Measurements from ENCODE around the gene SHC2. TPM values are rescaled to one million over a fixed set of nuclear protein-coding genes. Genes with fewer than 3 reads are reported as not detected.
A peak's percentile ranks its signal among the peaks of the same experiment; 100 is the strongest.
"Not testable (repeated sequence)": the region's sequence is repeated elsewhere in the genome, so short reads cannot be mapped to it uniquely, and the experiment has no call there.

Gene SHC2
- total RNA-seq, 2 experiments from 2014 or later, result 0.21 TPM; not detected in 1

DNA sequence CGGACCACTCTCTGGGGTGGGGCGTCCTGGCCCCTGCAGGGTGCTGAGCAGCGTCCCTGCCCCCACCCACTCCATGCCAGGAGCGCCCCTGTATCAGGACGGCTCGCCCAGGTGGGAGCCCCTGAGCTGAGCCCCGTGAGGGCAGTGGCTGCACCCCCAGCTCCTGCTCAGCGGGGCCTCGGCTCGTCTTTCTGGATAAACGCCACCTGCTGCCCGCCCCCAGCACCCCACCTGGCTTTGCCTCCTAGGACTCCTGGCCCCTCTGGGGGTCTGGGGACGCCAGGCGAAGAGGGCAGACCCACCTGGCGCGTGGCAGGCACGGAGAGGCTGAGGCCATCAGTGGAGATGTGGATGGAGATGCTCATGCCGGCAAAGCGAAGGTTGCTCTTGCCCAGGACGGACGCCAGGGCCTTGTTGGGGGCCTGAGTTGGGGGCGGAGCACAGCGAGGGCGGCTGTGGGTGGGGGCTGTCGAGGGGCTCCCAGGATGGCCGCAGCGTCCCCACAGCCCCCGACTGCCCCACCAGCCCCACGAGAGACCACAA, 22.3 kb downstream of the SHC2 start:
- peaks cover 24% of the 10 kb centered on the region for H3K27me3 Mint-ChIP-seq
- no peaks in the 10 kb centered on the region for H3K36me3 Mint-ChIP-seq (ENCODE audit: low read depth)
- peaks cover 3% of the 10 kb centered on the region for H3K9me3 Mint-ChIP-seq (ENCODE audit: low read depth)
- no peaks in the 10 kb centered on the region for H3K4me1 Mint-ChIP-seq
- POLR2A ChIA-PET, result no interaction called here
- no peak overlapping the region for H3K4me3 Mint-ChIP-seq
- CTCF ChIA-PET, result no interaction called here
- intact Hi-C loops (cut with DNase I, micrococcal nuclease), result no loop called here
- no peak for DNase-seq
- no peak overlapping the region for H3K27ac Mint-ChIP-seq
- ATAC-seq, result no peak

GRCh38 chr19:437041-437440, 23.8 kb downstream of the SHC2 start:
- ChIA-PET POLR2A (no interaction called here), CTCF (no interaction called here)
- H3K27ac Mint-ChIP-seq, result no peak overlapping the region
- intact Hi-C loops (cut with DNase I, micrococcal nuclease), result no loop called here
- H3K4me3 Mint-ChIP-seq, result no peak overlapping the region
- peaks cover 24% of the 10 kb centered on the region for H3K27me3 Mint-ChIP-seq
- DNase-seq (no peak), ATAC-seq (no peak)
- H3K9me3 Mint-ChIP-seq (ENCODE audit: low read depth), result peaks cover 2% of the 10 kb centered on the region
- no peaks in the 10 kb centered on the region for H3K4me1 Mint-ChIP-seq
- H3K36me3 Mint-ChIP-seq (ENCODE audit: low read depth), result no peaks in the 10 kb centered on the region

- Mint-ChIP-seq H3K27me3 (peaks cover 19% of the 10 kb centered on the region), H3K36me3 (ENCODE audit: low read depth) (no peaks in the 10 kb centered on the region), H3K27ac (no peak overlapping the region), H3K9me3 (ENCODE audit: low read depth) (no peaks in the 10 kb centered on the region), H3K4me1 (no peaks in the 10 kb centered on the region), H3K4me3 (no peak overlapping the region)
- ChIA-PET POLR2A (no interaction called here), CTCF (no interaction called here)
- no peak for ATAC-seq
- DNase-seq, result no peak
- intact Hi-C loops (cut with DNase I, micrococcal nuclease), result no loop called here
These were observed 24.4 kb downstream of the SHC2 start for GRCh38 chr19:436413-436950.

- no peaks in the 10 kb centered on the region for H3K9me3 Mint-ChIP-seq (ENCODE audit: low read depth)
- intact Hi-C loops (cut with DNase I, micrococcal nuclease), result no loop called here
- no peak for ATAC-seq
- no peaks in the 10 kb centered on the region for H3K36me3 Mint-ChIP-seq (ENCODE audit: low read depth)
- no peak for DNase-seq
- ChIA-PET POLR2A (no interaction called here), CTCF (no interaction called here)
- no peak overlapping the region for H3K27ac Mint-ChIP-seq
- H3K27me3 Mint-ChIP-seq, result peaks cover 14% of the 10 kb centered on the region
- no peak overlapping the region for H3K4me3 Mint-ChIP-seq
- H3K4me1 Mint-ChIP-seq, result no peaks in the 10 kb centered on the region
These were observed 25.0 kb downstream of the SHC2 start for GRCh38 chr19:435707-436412.

DNA sequence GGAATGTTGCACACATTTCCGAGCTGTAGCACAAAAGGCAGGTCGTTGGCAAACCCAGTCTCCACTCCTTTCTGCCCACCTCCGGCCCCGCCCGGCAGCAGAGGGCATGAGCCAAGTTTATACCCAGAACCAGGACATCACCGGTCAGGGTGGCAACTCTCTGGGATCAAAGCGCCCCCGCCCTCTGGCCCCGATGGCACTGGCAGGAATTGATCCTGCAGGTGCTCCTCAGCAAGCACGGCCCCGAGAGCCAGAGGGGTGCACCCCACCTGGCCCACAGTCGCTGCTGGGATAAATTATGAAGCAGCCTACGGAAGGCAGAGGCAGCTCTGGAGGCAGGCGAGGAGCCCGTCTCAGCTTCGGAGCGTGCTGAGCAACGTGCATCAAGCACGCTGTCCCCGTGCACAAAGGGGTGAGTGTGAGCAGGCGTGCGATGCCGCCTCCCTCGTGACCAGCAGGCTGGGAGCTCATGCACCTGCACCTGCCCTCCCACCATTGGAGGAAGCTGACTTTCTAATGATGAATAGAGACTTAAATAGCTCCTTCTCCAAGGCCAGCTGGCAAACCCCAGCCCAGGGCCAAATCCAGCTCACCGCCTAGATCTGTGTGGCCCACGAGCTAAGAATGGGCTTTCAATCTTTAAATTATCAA, 25.7 kb downstream of the SHC2 start:
- H3K4me3 Mint-ChIP-seq, result no peak overlapping the region
- ATAC-seq (no peak), DNase-seq (no peak)
- H3K9me3 Mint-ChIP-seq (ENCODE audit: low read depth), result no peaks in the 10 kb centered on the region
- ChIA-PET POLR2A (no interaction called here), CTCF (interaction anchor here (0.5 kb wide), 1 partner anchor 28 kb away, joined by 3 read pairs; no protein-coding TSS in a partner anchor)
- H3K4me1 Mint-ChIP-seq, result no peaks in the 10 kb centered on the region
- intact Hi-C loops (cut with DNase I, micrococcal nuclease), result no loop called here
- H3K27me3 Mint-ChIP-seq, result peaks cover 13% of the 10 kb centered on the region
- H3K27ac Mint-ChIP-seq, result no peak overlapping the region
- H3K36me3 Mint-ChIP-seq (ENCODE audit: low read depth), result no peaks in the 10 kb centered on the region

GRCh38 chr19:434152-434960, 26.5 kb downstream of the SHC2 start:
- peak; percentile 30 for ATAC-seq
- H3K27ac Mint-ChIP-seq, result no peak overlapping the region

DNA sequence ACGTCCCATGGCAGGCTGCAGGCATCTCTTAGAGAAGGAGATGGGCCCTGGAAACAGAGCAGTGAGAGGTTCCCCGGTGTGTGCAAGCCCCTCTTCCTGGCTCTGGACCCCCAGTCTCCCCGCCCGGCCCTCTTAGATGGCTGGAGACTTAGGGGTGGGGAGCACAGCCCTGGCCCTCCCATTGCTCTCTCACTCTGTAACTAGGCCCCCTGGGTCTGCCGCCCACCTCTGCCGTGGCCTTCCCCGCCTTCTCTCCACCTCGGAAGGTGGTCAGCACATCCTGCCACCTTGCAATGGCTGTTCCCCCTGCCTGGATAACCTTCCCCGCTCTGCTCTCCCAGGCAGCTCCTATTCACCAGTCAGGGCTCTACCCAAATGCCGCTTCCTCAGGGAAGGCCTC, 30.1 kb downstream of the SHC2 start:
- POLR2A ChIA-PET, result no interaction called here
- Mint-ChIP-seq H3K4me1 (no peaks in the 10 kb centered on the region), H3K27me3 (peaks cover 2% of the 10 kb centered on the region), H3K27ac (no peak overlapping the region), H3K36me3 (ENCODE audit: low read depth) (no peaks in the 10 kb centered on the region), H3K9me3 (ENCODE audit: low read depth) (no peaks in the 10 kb centered on the region), H3K4me3 (no peak overlapping the region)
- CTCF ChIA-PET, result no interaction called here
- intact Hi-C loops (cut with DNase I, micrococcal nuclease), result no loop called here
- ATAC-seq (no peak), DNase-seq (no peak)

More at GRCh38 chr19:434152-434960, 26.5 kb downstream of the SHC2 start:
- intact Hi-C loops (cut with DNase I, micrococcal nuclease), result no loop called here
- H3K36me3 Mint-ChIP-seq (ENCODE audit: low read depth), result no peaks in the 10 kb centered on the region
- POLR2A ChIA-PET, result no interaction called here
- no peaks in the 10 kb centered on the region for H3K4me1 Mint-ChIP-seq
- CTCF ChIA-PET, result interaction anchor here (0.5 kb wide), 1 partner anchor 29 kb away, joined by 3 read pairs; no protein-coding TSS in a partner anchor
- H3K4me3 Mint-ChIP-seq, result no peak overlapping the region
- no peaks in the 10 kb centered on the region for H3K9me3 Mint-ChIP-seq (ENCODE audit: low read depth)
- no peak for DNase-seq
- peaks cover 9% of the 10 kb centered on the region for H3K27me3 Mint-ChIP-seq

DNA sequence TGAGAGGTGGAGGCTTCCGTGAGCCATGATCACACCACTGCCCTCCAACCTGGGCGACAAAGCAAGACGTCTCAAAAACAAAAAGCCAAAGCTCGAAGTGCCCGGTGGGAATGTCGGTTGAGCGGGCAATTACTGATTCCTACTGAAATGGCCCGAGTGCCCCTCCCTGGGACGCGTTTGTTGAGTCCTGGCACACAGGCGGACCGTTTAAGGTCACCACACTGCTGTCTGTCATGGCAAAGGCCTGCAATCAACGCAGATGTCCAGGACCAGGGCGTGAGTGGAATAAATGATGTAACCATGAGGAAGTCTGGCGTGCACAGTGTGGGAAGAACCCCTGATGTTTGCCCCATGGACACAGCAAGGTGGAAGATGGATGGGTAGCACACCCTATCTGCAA, 32.7 kb downstream of the SHC2 start:
- Mint-ChIP-seq H3K36me3 (ENCODE audit: low read depth) (no peaks in the 10 kb centered on the region), H3K4me1 (no peaks in the 10 kb centered on the region), H3K27ac (no peak overlapping the region), H3K4me3 (no peak overlapping the region), H3K9me3 (ENCODE audit: low read depth) (no peaks in the 10 kb centered on the region), H3K27me3 (peaks cover 2% of the 10 kb centered on the region)
- DNase-seq, result no peak
- ChIA-PET POLR2A (no interaction called here), CTCF (no interaction called here)
- intact Hi-C loops (cut with DNase I, micrococcal nuclease), result no loop called here
- no peak for ATAC-seq

DNA sequence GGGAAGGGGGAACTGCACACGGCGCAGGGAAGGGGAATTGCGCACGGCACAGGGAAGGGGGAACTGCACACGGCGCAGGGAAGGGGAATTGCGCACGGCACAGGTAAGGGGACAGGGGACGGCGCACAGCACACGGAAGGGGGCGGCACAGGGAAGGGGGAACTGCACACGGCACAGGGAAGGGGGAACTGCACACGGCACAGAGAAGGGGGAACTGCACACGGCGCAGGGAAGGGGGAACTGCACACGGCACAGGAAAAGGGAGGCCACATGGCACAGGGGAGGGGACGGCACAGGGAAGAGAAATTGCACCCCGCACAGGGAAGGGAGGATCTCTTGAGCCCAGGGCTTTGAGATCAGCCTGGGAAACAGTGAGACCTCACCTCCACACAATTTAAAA, 33.2 kb downstream of the SHC2 start:
- H3K27me3 Mint-ChIP-seq; intact Hi-C loops (cut with DNase I, micrococcal nuclease); H3K27ac Mint-ChIP-seq; POLR2A ChIA-PET; H3K4me3 Mint-ChIP-seq; ATAC-seq; DNase-seq; H3K9me3 Mint-ChIP-seq (ENCODE audit: low read depth); H3K4me1 Mint-ChIP-seq; H3K36me3 Mint-ChIP-seq (ENCODE audit: low read depth); CTCF ChIA-PET: not testable (repeated sequence)

DNA sequence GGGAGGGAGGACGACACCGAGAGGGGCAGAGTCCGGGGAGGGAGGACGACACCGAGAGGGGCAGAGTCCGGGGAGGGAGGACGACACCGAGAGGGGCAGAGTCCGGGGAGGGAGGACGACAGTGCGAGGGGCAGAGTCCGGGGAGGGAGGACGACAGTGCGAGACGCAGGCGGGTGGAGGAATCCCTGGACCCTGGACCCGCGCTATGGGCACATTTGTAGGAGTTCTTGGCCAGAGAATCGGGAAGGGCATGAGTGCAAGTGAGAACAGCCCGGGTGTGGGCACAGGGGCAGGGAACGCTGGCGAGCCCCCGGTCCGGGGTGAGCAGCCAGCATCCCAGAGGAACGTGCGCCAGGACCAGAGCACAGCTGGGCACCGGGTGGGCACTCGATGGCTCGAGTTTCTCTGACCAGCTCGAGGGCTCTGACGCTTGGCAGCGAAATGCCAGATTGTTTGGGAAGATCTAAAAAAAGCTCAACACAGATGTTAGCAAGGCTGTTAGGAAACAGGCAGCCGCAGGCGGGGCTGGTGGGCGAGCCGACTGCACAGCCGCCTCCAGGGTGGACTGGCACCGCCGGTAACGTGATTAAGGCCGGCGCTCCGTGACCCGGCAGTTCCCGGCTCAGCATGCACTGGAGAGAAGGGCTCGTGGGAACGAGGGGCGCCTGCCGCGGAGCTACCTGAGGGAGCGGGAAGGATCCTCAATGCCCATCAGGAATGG, 33.9 kb downstream of the SHC2 start:
- no peak overlapping the region for H3K27ac Mint-ChIP-seq
- no peaks in the 10 kb centered on the region for H3K9me3 Mint-ChIP-seq (ENCODE audit: low read depth)
- no peak overlapping the region for H3K4me3 Mint-ChIP-seq
- POLR2A ChIA-PET, result no interaction called here
- intact Hi-C loops (cut with DNase I, micrococcal nuclease), result no loop called here
- DNase-seq (no peak), ATAC-seq (no peak)
- CTCF ChIA-PET, result no interaction called here
- H3K27me3 Mint-ChIP-seq, result peaks cover 2% of the 10 kb centered on the region
- H3K36me3 Mint-ChIP-seq (ENCODE audit: low read depth), result no peaks in the 10 kb centered on the region
- H3K4me1 Mint-ChIP-seq, result no peaks in the 10 kb centered on the region

DNA sequence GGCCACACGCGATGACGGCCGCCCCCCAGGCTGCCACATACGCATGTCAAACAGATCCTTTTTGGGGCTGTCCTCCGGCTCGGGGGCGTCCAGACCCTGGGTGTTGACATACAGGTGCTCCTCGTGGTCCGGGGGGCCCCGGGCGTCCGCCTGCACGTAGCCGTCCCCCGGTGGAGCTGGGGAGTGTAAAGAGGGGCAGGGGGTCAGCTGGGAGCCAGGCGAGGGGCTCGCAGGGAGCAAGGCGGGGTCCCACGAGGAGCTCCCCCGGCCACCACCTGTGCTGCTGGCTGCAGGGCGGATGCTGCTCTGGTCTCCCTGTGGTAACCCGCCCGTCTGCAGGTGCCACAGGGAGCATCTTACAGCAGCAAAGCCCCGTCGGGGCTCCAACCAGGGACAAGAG, 35.8 kb downstream of the SHC2 start:
- Mint-ChIP-seq H3K27ac (no peak overlapping the region), H3K27me3 (peaks cover 2% of the 10 kb centered on the region), H3K4me1 (no peaks in the 10 kb centered on the region), H3K36me3 (ENCODE audit: low read depth) (no peaks in the 10 kb centered on the region), H3K4me3 (no peak overlapping the region), H3K9me3 (ENCODE audit: low read depth) (no peaks in the 10 kb centered on the region)
- POLR2A ChIA-PET, result no interaction called here
- intact Hi-C loops (cut with DNase I, micrococcal nuclease), result no loop called here
- CTCF ChIA-PET, result no interaction called here
- ATAC-seq (no peak), DNase-seq (no peak)
